Osteocyte (in vitro differentiated cells): ENCODE measurements around the gene NIPAL3. TPM values are rescaled to one million over a fixed set of nuclear protein-coding genes. Genes with fewer than 3 reads are reported as not detected.

Experiments used
- DNase-seq: peaks from one replicate; pipeline ENCODE4 v3.0.0; 2021; ENCODE audit warnings: mixed read lengths; ENCODE audit not compliant: unreplicated experiment; ENCODE audit errors: extremely low spot score
- H3K27ac Mint-ChIP-seq: one replicate; pipeline ENCODE4 v1.8.0; 2021; ENCODE audit warnings: mild to moderate bottlenecking, mixed read lengths; ENCODE audit not compliant: unreplicated experiment
- H3K27me3 Mint-ChIP-seq: one replicate; pipeline ENCODE4 v1.8.0; 2021; ENCODE audit warnings: mixed read lengths; ENCODE audit not compliant: unreplicated experiment
- H3K36me3 Mint-ChIP-seq: one replicate; pipeline ENCODE4 v1.8.0; 2021; ENCODE audit warnings: mixed read lengths; ENCODE audit not compliant: unreplicated experiment
- H3K4me1 Mint-ChIP-seq: one replicate; pipeline ENCODE4 v1.8.0; 2021; ENCODE audit warnings: mixed read lengths; ENCODE audit not compliant: unreplicated experiment
- H3K4me3 Mint-ChIP-seq: one replicate; pipeline ENCODE4 v1.8.0; 2021; ENCODE audit warnings: mild to moderate bottlenecking, moderate library complexity, mixed read lengths; ENCODE audit not compliant: unreplicated experiment
- H3K9me3 Mint-ChIP-seq: one replicate; pipeline ENCODE4 v1.8.0; 2021; ENCODE audit warnings: mixed read lengths; ENCODE audit not compliant: unreplicated experiment
- CTCF ChIP-seq: fragments of 200-600 bp; sonication (generic); IDR thresholded peaks from 2 replicates; pipeline ENCODE4 v1.5.0; 2021; ENCODE audit warnings: antibody characterized with exemption, mild to moderate bottlenecking, moderate library complexity
- total RNA-seq: library from RNA; stranded (reverse); gene quantifications from 2 replicates; pipeline ENCODE4 v1.2.1, GENCODE V29; 2021

Gene NIPAL3
- total RNA-seq, 1 donor from 2014 or later: 25.8 TPM

- Mint-ChIP-seq H3K4me3 (no peak overlapping the region), H3K9me3 (no peaks in the 10 kb centered on the region), H3K36me3 (peaks cover 8% of the 10 kb centered on the region), H3K4me1 (no peaks in the 10 kb centered on the region), H3K27ac (no peak overlapping the region), H3K27me3 (no peaks in the 10 kb centered on the region)
- no peak for TF ChIP-seq CTCF
- DNase-seq: no peak
These were observed 15.5 kb upstream of the NIPAL3 start for GRCh38 chr1:24400065-24400464.

- peaks cover 13% of the 10 kb centered on the region for H3K36me3 Mint-ChIP-seq
- no peak for TF ChIP-seq CTCF
- no peaks in the 10 kb centered on the region for H3K4me1 Mint-ChIP-seq
- H3K27me3 Mint-ChIP-seq: no peaks in the 10 kb centered on the region
- no peak for DNase-seq
- H3K4me3 Mint-ChIP-seq: no peak overlapping the region
- H3K27ac Mint-ChIP-seq: no peak overlapping the region
- H3K9me3 Mint-ChIP-seq: peaks cover 5% of the 10 kb centered on the region
These were observed 11.8 kb upstream of the NIPAL3 start for GRCh38 chr1:24403806-24404205.

GRCh38 chr1:24406788-24407187, 8.8 kb upstream of the NIPAL3 start:
- no peaks in the 10 kb centered on the region for H3K27me3 Mint-ChIP-seq
- H3K4me3 Mint-ChIP-seq: no peak overlapping the region
- no peak for TF ChIP-seq CTCF
- H3K4me1 Mint-ChIP-seq: peaks cover 11% of the 10 kb centered on the region
- peaks cover 5% of the 10 kb centered on the region for H3K9me3 Mint-ChIP-seq
- H3K27ac Mint-ChIP-seq: no peak overlapping the region
- H3K36me3 Mint-ChIP-seq: peaks cover 5% of the 10 kb centered on the region
- DNase-seq: no peak

GRCh38 chr1:24409535-24409934, 6.1 kb upstream of the NIPAL3 start:
- H3K27me3 Mint-ChIP-seq: no peaks in the 10 kb centered on the region
- TF ChIP-seq CTCF: no peak
- no peak for DNase-seq
- peak overlapping the region; percentile 57 for H3K27ac Mint-ChIP-seq
- peaks cover 26% of the 10 kb centered on the region for H3K4me1 Mint-ChIP-seq
- H3K4me3 Mint-ChIP-seq: no peak overlapping the region
- peaks cover 5% of the 10 kb centered on the region for H3K36me3 Mint-ChIP-seq
- H3K9me3 Mint-ChIP-seq: peaks cover 5% of the 10 kb centered on the region

- peaks cover 5% of the 10 kb centered on the region for H3K9me3 Mint-ChIP-seq
- no peaks in the 10 kb centered on the region for H3K27me3 Mint-ChIP-seq
- H3K4me3 Mint-ChIP-seq: no peak overlapping the region
- H3K36me3 Mint-ChIP-seq: peaks cover 5% of the 10 kb centered on the region
- no peak for DNase-seq
- no peak for TF ChIP-seq CTCF
- H3K4me1 Mint-ChIP-seq: peaks cover 34% of the 10 kb centered on the region
- H3K27ac Mint-ChIP-seq: no peak overlapping the region
These were observed 4.9 kb upstream of the NIPAL3 start for GRCh38 chr1:24410750-24411149.
